ENCODE data around the gene GFY. TPM values are rescaled to one million over a fixed set of nuclear protein-coding genes. Genes with fewer than 3 reads are reported as not detected.

GFY gene
- polyA plus RNA-seq, 1 donor from 2014 or later, result not detected

- TF ChIP-seq EZH2 (IDR thresholded peaks at IDR 0.05; ENCODE audit: borderline replicate concordance, insufficient read depth, low read length, poor library complexity, severe bottlenecking), result no peak
Measured at GRCh38 chr19:49430172-49430677, 5.0 kb downstream of the GFY start (continued).

- Histone ChIP-seq H3K4me3 (ENCODE audit: low read length) (no peak overlapping the region), H3K9me3 (ENCODE audit: low read length) (peaks cover 8% of the 10 kb centered on the region), H3K9ac (ENCODE audit: low read length) (no peak overlapping the region), H3K79me2 (replicated peaks; ENCODE audit: insufficient read depth, low read length) (no peaks in the 10 kb centered on the region), H3K36me3 (ENCODE audit: insufficient read depth, low read length) (no peaks in the 10 kb centered on the region), H3K4me2 (ENCODE audit: low read length) (no peak overlapping the region), H3K27ac (ENCODE audit: low read length) (no peak overlapping the region), H3F3A (ENCODE audit: insufficient read depth, low read length, poor library complexity, severe bottlenecking) (no peaks in the 10 kb centered on the region), H4K20me1 (ENCODE audit: insufficient read depth) (no peaks in the 10 kb centered on the region), H3K27me3 (ENCODE audit: insufficient read depth, low read depth, low read length) (peaks cover 49% of the 10 kb centered on the region), H3K9me2 (ENCODE audit: insufficient read depth, low read length) (no peaks in the 10 kb centered on the region), H2AFZ (ENCODE audit: low read depth, low read length) (no peak overlapping the region)
- TF ChIP-seq EP300 (conservative IDR thresholded peaks at IDR 0.05; ENCODE audit: poor library complexity, severe bottlenecking) (no peak), EZH2 (IDR thresholded peaks at IDR 0.05; ENCODE audit: borderline replicate concordance, insufficient read depth, low read length, poor library complexity, severe bottlenecking) (no peak), REST (IDR thresholded peaks at IDR 0.05; ENCODE audit: borderline replicate concordance) (no peak), RAD21 (conservative IDR thresholded peaks at IDR 0.05) (no peak), TAF1 (IDR thresholded peaks at IDR 0.05; ENCODE audit: low read depth) (no peak), MXI1 (conservative IDR thresholded peaks at IDR 0.05; ENCODE audit: poor library complexity, severe bottlenecking) (no peak), CTCF (IDR thresholded peaks at IDR 0.05; ENCODE audit: poor library complexity, severe bottlenecking) (no peak), POLR2AphosphoS5 (IDR thresholded peaks at IDR 0.05) (no peak), SMC3 (conservative IDR thresholded peaks at IDR 0.05; ENCODE audit: poor library complexity) (no peak)
Measured at GRCh38 chr19:49430678-49431329, 5.6 kb downstream of the GFY start.

- no peaks in the 10 kb centered on the region for H4K20me1 ChIP-seq (ENCODE audit: insufficient read depth)
- H3K27ac ChIP-seq (ENCODE audit: low read length), result no peak overlapping the region
- H3K9me3 ChIP-seq (ENCODE audit: low read length), result peaks cover 8% of the 10 kb centered on the region
- no peaks in the 10 kb centered on the region for H3F3A ChIP-seq (ENCODE audit: insufficient read depth, low read length, poor library complexity, severe bottlenecking)
- no peaks in the 10 kb centered on the region for H3K9me2 ChIP-seq (ENCODE audit: insufficient read depth, low read length)
- H3K4me2 ChIP-seq (ENCODE audit: low read length), result no peak overlapping the region
- H3K79me2 ChIP-seq (replicated peaks; ENCODE audit: insufficient read depth, low read length), result no peaks in the 10 kb centered on the region
- H3K9ac ChIP-seq (ENCODE audit: low read length), result no peak overlapping the region
- H3K4me3 ChIP-seq (ENCODE audit: low read length), result no peak overlapping the region
- H3K27me3 ChIP-seq (ENCODE audit: insufficient read depth, low read depth, low read length), result peaks cover 49% of the 10 kb centered on the region
- H3K36me3 ChIP-seq (ENCODE audit: insufficient read depth, low read length), result no peaks in the 10 kb centered on the region
- no peak overlapping the region for H2AFZ ChIP-seq (ENCODE audit: low read depth, low read length)
- TF ChIP-seq REST (IDR thresholded peaks at IDR 0.05; ENCODE audit: borderline replicate concordance), result no peak
- TF ChIP-seq MXI1 (conservative IDR thresholded peaks at IDR 0.05; ENCODE audit: poor library complexity, severe bottlenecking), result no peak
- TF ChIP-seq TAF1 (IDR thresholded peaks at IDR 0.05; ENCODE audit: low read depth), result no peak
Measured at GRCh38 chr19:49431330-49431749, 6.2 kb downstream of the GFY start.
